GM18526 (cell line): ENCODE results near the gene ADAMTS19.

Source experiments
- POLR2A ChIP-seq: IDR thresholded peaks from 3 replicates; pipeline ENCODE4 v1.6.1; 2011; ENCODE audit not compliant: insufficient read length; ENCODE audit errors: extremely low read depth

Gene ADAMTS19

GRCh38 chr5:129760636-129761325, 300.7 kb downstream of the ADAMTS19 start:
- TF ChIP-seq POLR2A: no peak

- TF ChIP-seq POLR2A: no peak
These were observed 303.6 kb downstream of the ADAMTS19 start for GRCh38 chr5:129763651-129764050.

GRCh38 chr5:129766798-129767197, 306.7 kb downstream of the ADAMTS19 start:
- TF ChIP-seq POLR2A: no peak

- no peak for TF ChIP-seq POLR2A
These were observed 307.9 kb downstream of the ADAMTS19 start for GRCh38 chr5:129767927-129768380.

GRCh38 chr5:129768735-129769134, 308.6 kb downstream of the ADAMTS19 start:
- TF ChIP-seq POLR2A: no peak

GRCh38 chr5:129770024-129770820, 310.1 kb downstream of the ADAMTS19 start:
- no peak for TF ChIP-seq POLR2A

GRCh38 chr5:129771058-129771838, 311.1 kb downstream of the ADAMTS19 start:
- no peak for TF ChIP-seq POLR2A

- no peak for TF ChIP-seq POLR2A
These were observed 313.3 kb downstream of the ADAMTS19 start for GRCh38 chr5:129773376-129773775.

GRCh38 chr5:129781594-129781993, 321.5 kb downstream of the ADAMTS19 start:
- no peak for TF ChIP-seq POLR2A
